Type B pancreatic cell (in vitro differentiated cells): ENCODE results near the gene CREM. TPM values are rescaled to one million over a fixed set of nuclear protein-coding genes. Genes with fewer than 3 reads are reported as not detected.

Experiments
- DNase-seq: peaks from one replicate; pipeline ENCODE4 v3.0.0; 2021; ENCODE audit warnings: mixed read lengths; ENCODE audit not compliant: unreplicated experiment; ENCODE audit errors: extremely low spot score
- H3K27ac Mint-ChIP-seq: 2 replicates; pipeline ENCODE4 v1.8.0; 2021; ENCODE audit warnings: mild to moderate bottlenecking, mixed read lengths
- H3K27me3 Mint-ChIP-seq: 2 replicates; pipeline ENCODE4 v1.8.0; 2021; ENCODE audit warnings: mixed read lengths
- H3K36me3 Mint-ChIP-seq: 2 replicates; pipeline ENCODE4 v1.8.0; 2021; ENCODE audit warnings: mixed read lengths
- H3K4me1 Mint-ChIP-seq: one replicate; pipeline ENCODE4 v1.8.0; 2021; ENCODE audit warnings: mixed read lengths; ENCODE audit not compliant: unreplicated experiment
- H3K4me3 Mint-ChIP-seq: 2 replicates; pipeline ENCODE4 v1.8.0; 2021; ENCODE audit warnings: mild to moderate bottlenecking, mixed read lengths
- H3K9me3 Mint-ChIP-seq: 2 replicates; pipeline ENCODE4 v1.8.0; 2021; ENCODE audit warnings: mixed read lengths
- CTCF ChIP-seq: fragments of 200-600 bp; sonication (generic); conservative IDR thresholded peaks from 2 replicates; pipeline ENCODE4 v1.5.0; 2021; ENCODE audit warnings: antibody characterized with exemption, mild to moderate bottlenecking
- total RNA-seq: library from RNA; stranded (reverse); gene quantifications from 2 replicates; pipeline ENCODE4 v1.2.1, GENCODE V29; 2021; ENCODE audit warnings: low replicate concordance

Gene CREM
- total RNA-seq, 1 donor from 2014 or later: 26.9 TPM

- Mint-ChIP-seq H3K27ac (no peak overlapping the region), H3K9me3 (no peaks in the 10 kb centered on the region), H3K4me1 (no peaks in the 10 kb centered on the region), H3K4me3 (no peak overlapping the region), H3K36me3 (no peaks in the 10 kb centered on the region), H3K27me3 (no peaks in the 10 kb centered on the region)
- no peak for DNase-seq
- no peak for TF ChIP-seq CTCF
Observed at GRCh38 chr10:35203745-35204144, 77.1 kb downstream of the CREM start.

- no peak overlapping the region for H3K27ac Mint-ChIP-seq
- H3K9me3 Mint-ChIP-seq: no peaks in the 10 kb centered on the region
- H3K4me3 Mint-ChIP-seq: no peak overlapping the region
- TF ChIP-seq CTCF: no peak
- H3K36me3 Mint-ChIP-seq: no peaks in the 10 kb centered on the region
- H3K27me3 Mint-ChIP-seq: no peaks in the 10 kb centered on the region
- no peak for DNase-seq
- no peaks in the 10 kb centered on the region for H3K4me1 Mint-ChIP-seq
Observed at GRCh38 chr10:35204650-35205319, 78.1 kb downstream of the CREM start.

GRCh38 chr10:35206274-35206673, 79.6 kb downstream of the CREM start:
- H3K27ac Mint-ChIP-seq: no peak overlapping the region
- no peaks in the 10 kb centered on the region for H3K9me3 Mint-ChIP-seq
- DNase-seq: no peak
- H3K36me3 Mint-ChIP-seq: peaks cover 5% of the 10 kb centered on the region
- no peaks in the 10 kb centered on the region for H3K27me3 Mint-ChIP-seq
- TF ChIP-seq CTCF: no peak
- H3K4me3 Mint-ChIP-seq: no peak overlapping the region
- peaks cover 5% of the 10 kb centered on the region for H3K4me1 Mint-ChIP-seq

GRCh38 chr10:35208536-35208935, 81.9 kb downstream of the CREM start:
- no peaks in the 10 kb centered on the region for H3K27me3 Mint-ChIP-seq
- no peak overlapping the region for H3K27ac Mint-ChIP-seq
- H3K36me3 Mint-ChIP-seq: peaks cover 7% of the 10 kb centered on the region
- peaks cover 9% of the 10 kb centered on the region for H3K4me1 Mint-ChIP-seq
- DNase-seq: no peak
- no peaks in the 10 kb centered on the region for H3K9me3 Mint-ChIP-seq
- no peak overlapping the region for H3K4me3 Mint-ChIP-seq
- no peak for TF ChIP-seq CTCF

- no peaks in the 10 kb centered on the region for H3K27me3 Mint-ChIP-seq
- H3K4me3 Mint-ChIP-seq: no peak overlapping the region
- H3K4me1 Mint-ChIP-seq: peaks cover 13% of the 10 kb centered on the region
- H3K36me3 Mint-ChIP-seq: peaks cover 7% of the 10 kb centered on the region
- H3K27ac Mint-ChIP-seq: no peak overlapping the region
- DNase-seq: no peak
- TF ChIP-seq CTCF: no peak
- no peaks in the 10 kb centered on the region for H3K9me3 Mint-ChIP-seq
Observed at GRCh38 chr10:35208949-35209613, 82.4 kb downstream of the CREM start.
